Body of pancreas (tissue), 4 donors: ENCODE data around the gene POU2F2. TPM values are rescaled to one million over a fixed set of nuclear protein-coding genes. Genes with fewer than 3 reads are reported as not detected.

Source experiments
- ATAC-seq: fragments of 150-250 bp; one replicate; pipeline ENCODE4 v1.9.1; 2016
- DNase-seq, 4 donors: peaks; one replicate each; pipeline ENCODE4 v3.0.0-alpha.2; 2019
- H3K27ac ChIP-seq, 4 donors: fragments of 200-600 bp; sonication (generic); 1 replicate in 3 of 4; 2 replicates in 1 of 4; pipeline versions ENCODE4 v1.5.1 to v1.6.1; 2016 to 2019; ENCODE audit warnings: mild to moderate bottlenecking in 1 of 4, mixed read lengths in 1 of 4, moderate library complexity in 1 of 4
- H3K27me3 ChIP-seq, 2 donors: fragments of 200-600 bp; sonication (generic); one replicate each; pipeline ENCODE4 v1.6.0; 2016; ENCODE audit warnings: mild to moderate bottlenecking in 1 of 2
- H3K36me3 ChIP-seq, 2 donors: fragments of 200-600 bp; sonication (generic); replicated peaks in 1 of 2; 2 replicates each; pipeline ENCODE4 v1.5.1; 2016; ENCODE audit warnings: low read depth in 2 of 2; ENCODE audit not compliant: insufficient read depth in 1 of 2
- H3K4me1 ChIP-seq: fragments of 200-600 bp; sonication (generic); one replicate; pipeline ENCODE4 v1.6.0; 2016
- H3K4me3 ChIP-seq, 2 donors: fragments of 200-600 bp; sonication (generic); 1 replicate in 1 of 2; 2 replicates in 1 of 2; pipeline ENCODE4 v1.5.1; 2016 to 2019
- H3K9me3 ChIP-seq, 3 donors: fragments of 200-600 bp; sonication (generic); 1 replicate in 2 of 3; 2 replicates in 1 of 3; pipeline ENCODE4 v1.5.1; 2016
- CTCF ChIP-seq, 7 experiments: fragments of 450-650 bp in 4 of 7; fragments of 200-600 bp in 3 of 7; sonication (generic) in 3 of 7; IDR thresholded peaks; one replicate each; pipeline ENCODE4 v1.5.1; 2016 to 2019; ENCODE audit warnings: antibody characterized with exemption in 7 of 7
- POLR2A ChIP-seq, 3 donors: fragments of 450-650 bp; IDR thresholded peaks; one replicate each; pipeline ENCODE4 v1.6.1; 2016; ENCODE audit warnings: antibody characterized with exemption in 3 of 3, mild to moderate bottlenecking in 2 of 3
- WGBS, 2 donors: methylation state at CpG; one replicate each; pipeline ENCODE4 v1.1.5; 2017; 5-methylcytosine and 5-hydroxymethylcytosine counted together
- intact Hi-C: fragments of 100-400 bp; cut with DNase I; formaldehyde crosslinking; loops from one replicate; pipeline ENCODE4 v1.15.1; 2023
- total RNA-seq, 2 donors: library from RNA; depleted of rRNA; stranded (reverse); fragments of >200 nt; gene quantifications; one replicate each; pipeline ENCODE4 v1.1.0, GENCODE V29; 2016

Gene POU2F2
- total RNA-seq, 2 donors from 2014 or later, result under 0.01 to 1.6 TPM

DNA sequence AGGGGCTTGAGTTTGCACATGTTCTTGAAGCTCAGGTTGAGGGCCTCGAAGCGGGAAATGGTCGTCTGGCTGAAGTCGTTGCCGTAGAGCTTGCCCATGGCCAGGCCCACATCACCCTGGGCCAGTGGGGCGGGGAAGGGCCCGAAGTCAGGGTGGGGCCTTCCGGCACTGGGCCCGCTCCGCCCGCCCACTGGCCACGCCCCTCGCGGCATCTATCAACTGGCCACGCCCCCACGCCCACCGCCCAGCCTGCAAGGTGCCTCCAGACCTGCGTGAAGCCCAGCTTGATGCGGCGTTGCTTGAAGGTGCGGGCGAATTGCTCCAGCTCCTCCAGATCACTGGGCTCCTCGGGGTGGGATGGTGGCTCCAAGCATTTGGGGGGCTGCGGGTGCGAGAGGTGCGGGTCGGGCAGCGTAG, 36.4 kb downstream of the POU2F2 start:
- H3K4me3 ChIP-seq, result no peak overlapping the region
- intact Hi-C loops, result no loop called here
- WGBS, 2 donors, result 36 to 48% methylated on average over 12 to 24 of the region's 28 CpGs
- no peak for ATAC-seq
- no peaks in the 10 kb centered on the region for H3K36me3 ChIP-seq
- DNase-seq, result no peak
- H3K9me3 ChIP-seq, result no peaks in the 10 kb centered on the region
- no peaks in the 10 kb centered on the region for H3K27me3 ChIP-seq
- H3K4me1 ChIP-seq, result peaks cover 36% of the 10 kb centered on the region
- no peak overlapping the region for H3K27ac ChIP-seq
- TF ChIP-seq POLR2A (IDR thresholded peaks at IDR 0.05), result no peak
- no peak for TF ChIP-seq CTCF (IDR thresholded peaks at IDR 0.05)

DNA sequence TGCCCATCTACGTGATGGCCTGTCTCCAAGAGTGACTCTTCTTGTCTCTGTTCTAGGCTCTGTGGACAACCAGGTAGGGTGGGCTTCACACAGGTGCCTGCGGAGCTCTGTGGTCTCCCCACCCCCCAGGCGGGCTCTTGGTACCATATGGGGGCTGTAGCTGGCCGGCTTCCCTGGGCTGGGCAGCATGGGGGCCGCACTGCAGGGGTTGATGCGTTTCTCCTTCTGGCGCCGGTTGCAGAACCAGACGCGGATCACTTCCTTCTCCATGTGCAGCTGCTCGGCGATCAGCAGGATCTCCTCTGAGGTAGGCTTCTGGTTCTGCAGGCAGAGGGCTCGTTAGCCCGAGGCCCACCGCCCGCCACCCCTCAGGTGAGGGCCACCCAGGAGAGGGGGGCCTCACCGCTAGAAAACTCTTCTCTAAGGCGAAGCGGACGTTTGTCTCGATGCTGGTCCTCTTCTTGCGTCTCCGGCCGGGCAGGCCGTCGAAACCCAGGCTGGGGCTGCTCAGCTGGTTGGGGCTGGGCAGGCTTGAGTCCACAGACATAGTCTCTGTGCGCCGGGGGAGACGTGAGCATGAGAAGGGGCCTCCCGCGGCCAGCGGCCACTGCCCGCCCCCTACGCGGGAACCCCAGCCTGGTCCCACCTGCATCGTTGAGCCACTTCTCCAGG, 37.0 kb downstream of the POU2F2 start:
- TF ChIP-seq POLR2A (IDR thresholded peaks at IDR 0.05) (no peak), CTCF (IDR thresholded peaks at IDR 0.05) (no peak)
- ATAC-seq, result no peak
- intact Hi-C loops, result no loop called here
- Histone ChIP-seq H3K36me3 (no peaks in the 10 kb centered on the region), H3K27ac (no peak overlapping the region), H3K27me3 (no peaks in the 10 kb centered on the region), H3K9me3 (no peaks in the 10 kb centered on the region), H3K4me1 (peaks cover 32% of the 10 kb centered on the region), H3K4me3 (no peak overlapping the region)
- WGBS, 2 donors, result 80 to 81% methylated on average over 4 to 32 of the region's 36 CpGs
- DNase-seq, result no peak

- intact Hi-C loops, result no loop called here
- Histone ChIP-seq H3K4me3 (no peak overlapping the region), H3K9me3 (no peaks in the 10 kb centered on the region), H3K36me3 (no peaks in the 10 kb centered on the region), H3K27ac (no peak overlapping the region), H3K4me1 (peaks cover 18% of the 10 kb centered on the region), H3K27me3 (no peaks in the 10 kb centered on the region)
- TF ChIP-seq POLR2A (IDR thresholded peaks at IDR 0.05), result no peak
- no peak for TF ChIP-seq CTCF (IDR thresholded peaks at IDR 0.05)
- DNase-seq (no peak), ATAC-seq (no peak)
- 56 to 83% methylated on average over 2 to 4 of the region's 4 CpGs for WGBS, 2 donors
Observed at GRCh38 chr19:42093926-42094325, 38.3 kb downstream of the POU2F2 start.

GRCh38 chr19:42093505-42093904, 38.7 kb downstream of the POU2F2 start:
- WGBS, 2 donors, result 58 to 74% methylated on average over 2 to 4 of the region's 4 CpGs

More at GRCh38 chr19:42093505-42093904, 38.7 kb downstream of the POU2F2 start:
- no peak for DNase-seq
- intact Hi-C loops, result no loop called here
- no peak for TF ChIP-seq POLR2A (IDR thresholded peaks at IDR 0.05)
- no peak for TF ChIP-seq CTCF (IDR thresholded peaks at IDR 0.05)
- no peaks in the 10 kb centered on the region for H3K9me3 ChIP-seq
- no peak for ATAC-seq
- H3K36me3 ChIP-seq, result no peaks in the 10 kb centered on the region
- no peak overlapping the region for H3K4me3 ChIP-seq
- no peaks in the 10 kb centered on the region for H3K27me3 ChIP-seq
- H3K27ac ChIP-seq, result no peak overlapping the region
- peaks cover 14% of the 10 kb centered on the region for H3K4me1 ChIP-seq
